ENCODE results near the gene MYOD1.

DNA sequence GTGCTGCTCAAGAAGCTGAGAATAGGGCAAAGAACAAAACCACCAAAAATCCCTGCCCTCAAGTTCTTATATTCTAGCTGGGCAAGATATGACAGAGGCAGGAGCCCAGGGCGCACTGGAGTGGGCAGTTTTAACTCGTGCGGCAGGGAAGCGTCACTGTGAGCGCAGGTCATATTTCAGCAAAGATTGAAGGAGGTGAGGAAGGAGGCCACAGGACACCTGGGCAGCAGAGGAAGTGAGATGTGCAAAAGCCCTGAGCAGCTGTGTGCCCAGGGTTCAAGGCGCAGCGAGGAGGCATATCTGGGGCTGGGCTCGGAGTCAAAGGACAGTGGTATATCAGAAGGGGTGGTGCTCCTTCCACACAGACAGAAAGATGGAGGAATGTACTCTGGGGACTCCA, 28.7 kb downstream of the MYOD1 start:
- no peak for TF ChIP-seq POLR2A (IDR thresholded peaks at IDR 0.05; ENCODE audit: low read depth)
- TF ChIP-seq, protein P1, sequence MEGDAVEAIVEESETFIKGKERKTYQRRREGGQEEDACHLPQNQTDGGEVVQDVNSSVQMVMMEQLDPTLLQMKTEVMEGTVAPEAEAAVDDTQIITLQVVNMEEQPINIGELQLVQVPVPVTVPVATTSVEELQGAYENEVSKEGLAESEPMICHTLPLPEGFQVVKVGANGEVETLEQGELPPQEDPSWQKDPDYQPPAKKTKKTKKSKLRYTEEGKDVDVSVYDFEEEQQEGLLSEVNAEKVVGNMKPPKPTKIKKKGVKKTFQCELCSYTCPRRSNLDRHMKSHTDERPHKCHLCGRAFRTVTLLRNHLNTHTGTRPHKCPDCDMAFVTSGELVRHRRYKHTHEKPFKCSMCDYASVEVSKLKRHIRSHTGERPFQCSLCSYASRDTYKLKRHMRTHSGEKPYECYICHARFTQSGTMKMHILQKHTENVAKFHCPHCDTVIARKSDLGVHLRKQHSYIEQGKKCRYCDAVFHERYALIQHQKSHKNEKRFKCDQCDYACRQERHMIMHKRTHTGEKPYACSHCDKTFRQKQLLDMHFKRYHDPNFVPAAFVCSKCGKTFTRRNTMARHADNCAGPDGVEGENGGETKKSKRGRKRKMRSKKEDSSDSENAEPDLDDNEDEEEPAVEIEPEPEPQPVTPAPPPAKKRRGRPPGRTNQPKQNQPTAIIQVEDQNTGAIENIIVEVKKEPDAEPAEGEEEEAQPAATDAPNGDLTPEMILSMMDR (IDR thresholded peaks at IDR 0.05), result no peak
- no peak for TF ChIP-seq POLR2AphosphoS5 (IDR thresholded peaks at IDR 0.05)
- no peak for TF ChIP-seq EP300 (IDR thresholded peaks at IDR 0.05)

All from esophagus muscularis mucosa (tissue), 4 donors.